ENCODE results near the gene SLC1A7.
A peak's percentile ranks its signal among the peaks of the same experiment; 100 is the strongest.

Gene SLC1A7

DNA sequence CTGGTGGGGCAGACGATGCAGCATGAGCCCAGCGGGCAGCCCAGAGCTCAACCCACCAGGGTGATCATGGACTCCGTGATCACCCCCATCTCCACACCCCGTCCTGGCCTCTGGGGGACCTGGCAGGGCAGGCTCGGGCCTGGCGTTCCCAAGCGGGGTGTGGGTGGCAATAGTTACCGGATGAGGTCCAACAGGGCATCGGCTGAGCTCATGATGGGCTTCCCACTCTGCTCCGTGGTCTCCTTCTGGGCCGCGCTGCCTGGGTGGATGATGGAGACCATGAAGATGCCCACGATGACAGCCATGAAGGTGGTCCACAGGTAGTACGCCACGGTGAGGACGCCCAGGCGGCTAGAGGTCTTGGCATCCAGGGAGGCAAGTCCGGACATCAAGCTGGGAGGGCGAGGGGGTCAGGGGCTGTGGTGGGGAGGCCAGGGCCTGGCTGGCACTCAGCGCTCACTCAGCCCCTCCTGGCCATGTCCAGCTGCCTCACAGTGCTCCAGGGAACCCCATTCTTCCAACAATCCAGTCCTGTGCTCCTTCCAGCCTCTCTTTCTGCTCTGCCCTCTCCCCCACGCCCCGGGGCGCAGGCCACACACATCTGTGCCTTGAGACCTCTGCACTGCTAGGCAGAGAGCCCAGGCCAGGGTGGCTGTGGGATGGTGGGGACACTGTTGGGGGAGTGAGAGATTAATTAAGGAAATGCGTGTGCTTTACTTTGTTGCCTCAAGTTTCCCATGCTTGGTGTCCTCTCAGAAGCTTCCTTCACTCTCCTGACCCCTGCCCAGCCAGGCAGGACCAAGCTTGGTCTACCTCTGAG, 27.6 kb downstream of the SLC1A7 start:
- DNase-seq, result no peak

DNA sequence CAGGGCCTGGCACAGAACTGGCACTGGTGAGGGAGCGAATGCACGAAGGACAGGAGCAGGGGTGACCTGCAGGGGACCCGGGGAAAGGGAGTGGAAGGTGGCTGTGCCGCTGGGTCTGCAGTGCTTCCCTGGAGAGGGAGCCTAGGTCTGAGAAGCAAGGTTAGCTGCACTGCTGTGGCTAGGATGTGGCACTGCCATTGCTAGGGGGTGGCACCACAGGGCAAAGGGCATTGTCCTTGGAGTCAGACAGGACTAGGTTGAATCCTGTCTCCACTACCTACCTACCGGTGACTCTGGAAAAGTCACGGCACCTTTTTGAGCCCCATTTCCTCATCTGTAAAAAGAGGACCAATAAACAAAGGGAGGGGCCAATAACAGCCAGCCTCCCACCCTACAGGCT, 28.3 kb downstream of the SLC1A7 start:
- DNase-seq, result no peak

DNA sequence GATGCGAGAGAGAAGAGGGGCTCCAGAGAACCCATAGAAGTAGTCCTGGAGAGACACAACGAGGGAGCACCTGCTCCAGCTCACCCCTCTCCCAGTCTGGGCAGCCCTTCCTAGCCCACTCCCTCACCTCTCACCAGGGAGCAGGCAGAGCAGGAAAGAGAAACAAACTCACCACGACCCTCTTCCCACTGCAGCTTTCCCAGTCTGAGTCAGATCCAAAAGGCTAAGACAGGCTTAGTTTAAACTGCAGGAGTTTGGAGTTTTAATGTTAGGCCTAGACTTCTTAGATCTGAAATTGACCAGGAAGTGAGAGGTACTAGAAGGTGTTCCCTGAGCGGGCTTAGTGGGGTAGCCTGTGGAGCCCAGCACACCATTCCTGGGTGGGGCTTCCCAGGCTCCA, 29.6 kb downstream of the SLC1A7 start:
- DNase-seq, result no peak

DNA sequence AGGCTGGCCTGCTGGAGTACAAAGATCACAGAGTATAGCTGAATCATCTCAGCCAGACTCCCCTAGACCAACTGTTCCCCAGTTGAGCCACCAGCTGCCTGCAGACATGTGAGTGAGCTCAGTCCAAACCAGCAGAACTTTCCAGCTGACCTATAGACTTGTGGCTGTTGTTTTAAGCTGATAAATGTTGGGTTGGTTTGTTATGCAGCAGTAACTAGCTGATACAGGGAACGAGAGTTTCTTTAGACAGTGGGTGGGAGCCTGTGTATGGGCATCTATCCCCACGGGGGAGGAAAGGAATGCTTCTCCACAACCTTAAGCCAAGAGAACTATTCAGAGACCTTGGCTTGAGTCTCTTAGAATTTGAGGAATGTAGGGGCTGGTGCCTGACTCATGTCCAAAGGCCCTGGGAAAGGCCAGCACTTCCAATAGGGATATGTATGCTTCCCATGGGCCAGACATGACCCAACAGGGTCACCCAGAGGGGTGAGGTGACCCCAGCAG, 30.1 kb downstream of the SLC1A7 start:
- no peak for DNase-seq

DNA sequence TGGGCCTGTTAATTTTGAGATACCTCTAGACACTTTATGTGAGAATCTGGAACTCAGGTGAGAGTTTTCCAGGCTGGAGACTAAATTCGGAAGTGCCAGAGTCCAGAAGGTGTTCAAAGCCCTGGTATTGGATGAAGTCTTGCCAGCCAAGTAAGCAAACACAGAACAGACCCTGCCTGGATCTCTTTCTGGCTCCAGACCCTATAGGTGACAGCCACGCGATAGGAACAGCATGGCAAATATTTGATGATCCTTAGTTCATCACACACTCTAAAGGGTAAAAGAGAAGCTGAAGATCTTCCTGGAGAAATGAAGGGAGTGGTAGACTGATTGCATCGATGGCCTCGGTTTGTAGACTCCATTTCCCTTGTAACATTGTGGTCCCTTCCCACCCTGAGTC, 30.7 kb downstream of the SLC1A7 start:
- DNase-seq, result no peak

DNA sequence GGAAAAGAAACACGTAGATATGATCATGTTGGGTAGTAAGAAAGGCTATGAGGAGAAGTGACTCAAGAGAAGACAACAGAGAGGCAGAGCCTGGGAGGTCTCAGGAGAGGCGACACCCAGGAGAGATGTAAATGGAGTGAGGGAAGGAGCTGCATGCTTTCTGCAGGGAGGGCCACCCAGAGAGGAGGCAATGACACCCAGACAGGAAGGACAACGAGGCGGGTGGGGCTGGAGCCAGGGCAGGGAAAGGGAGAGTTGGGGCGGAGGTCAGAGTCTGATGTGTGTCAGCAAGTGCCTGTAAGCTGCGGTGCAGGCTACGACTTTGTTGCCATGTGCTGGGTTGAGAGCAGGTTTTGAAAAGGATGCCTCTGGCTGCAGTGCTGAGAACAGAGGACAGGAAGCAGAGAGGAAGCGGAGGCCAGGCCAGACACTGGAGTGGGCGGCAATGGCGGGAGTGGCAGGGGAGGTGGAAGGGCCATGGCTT, 31.3 kb downstream of the SLC1A7 start:
- no peak for DNase-seq

DNA sequence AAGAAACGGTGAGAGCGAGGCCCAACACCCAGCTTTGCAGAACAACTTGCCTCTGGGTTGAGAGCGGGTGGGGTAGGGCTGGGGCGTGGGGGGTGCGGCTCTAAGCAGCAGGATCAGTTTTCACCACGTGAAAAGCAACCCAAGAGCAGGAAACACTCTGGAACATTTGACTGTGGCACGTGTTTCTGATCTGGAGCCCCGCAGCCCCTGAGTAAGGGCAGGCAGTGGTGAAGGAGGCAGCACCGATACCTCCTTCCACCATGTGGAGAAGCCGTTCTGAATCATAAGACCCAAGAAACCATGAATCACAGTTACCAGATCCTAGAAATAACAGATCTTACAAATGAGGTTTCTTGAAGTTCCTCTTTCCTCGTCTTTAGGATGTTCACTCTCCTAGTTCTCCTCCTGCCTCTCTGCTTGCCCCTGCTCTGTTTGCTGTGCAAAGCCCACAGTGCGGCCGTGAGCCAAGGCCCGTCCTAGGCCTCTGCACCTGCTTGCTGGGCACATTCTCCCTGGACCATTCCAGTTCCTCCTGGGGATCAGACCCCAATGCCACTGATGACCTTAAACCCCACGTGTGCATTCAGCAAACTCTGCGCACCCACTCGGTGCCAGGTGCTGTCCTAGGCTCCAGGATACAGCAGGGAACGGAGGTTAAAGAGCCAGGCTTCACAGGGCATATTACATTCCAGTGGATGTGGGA, 31.9 kb downstream of the SLC1A7 start:
- DNase-seq, result peak; percentile 64

DNA sequence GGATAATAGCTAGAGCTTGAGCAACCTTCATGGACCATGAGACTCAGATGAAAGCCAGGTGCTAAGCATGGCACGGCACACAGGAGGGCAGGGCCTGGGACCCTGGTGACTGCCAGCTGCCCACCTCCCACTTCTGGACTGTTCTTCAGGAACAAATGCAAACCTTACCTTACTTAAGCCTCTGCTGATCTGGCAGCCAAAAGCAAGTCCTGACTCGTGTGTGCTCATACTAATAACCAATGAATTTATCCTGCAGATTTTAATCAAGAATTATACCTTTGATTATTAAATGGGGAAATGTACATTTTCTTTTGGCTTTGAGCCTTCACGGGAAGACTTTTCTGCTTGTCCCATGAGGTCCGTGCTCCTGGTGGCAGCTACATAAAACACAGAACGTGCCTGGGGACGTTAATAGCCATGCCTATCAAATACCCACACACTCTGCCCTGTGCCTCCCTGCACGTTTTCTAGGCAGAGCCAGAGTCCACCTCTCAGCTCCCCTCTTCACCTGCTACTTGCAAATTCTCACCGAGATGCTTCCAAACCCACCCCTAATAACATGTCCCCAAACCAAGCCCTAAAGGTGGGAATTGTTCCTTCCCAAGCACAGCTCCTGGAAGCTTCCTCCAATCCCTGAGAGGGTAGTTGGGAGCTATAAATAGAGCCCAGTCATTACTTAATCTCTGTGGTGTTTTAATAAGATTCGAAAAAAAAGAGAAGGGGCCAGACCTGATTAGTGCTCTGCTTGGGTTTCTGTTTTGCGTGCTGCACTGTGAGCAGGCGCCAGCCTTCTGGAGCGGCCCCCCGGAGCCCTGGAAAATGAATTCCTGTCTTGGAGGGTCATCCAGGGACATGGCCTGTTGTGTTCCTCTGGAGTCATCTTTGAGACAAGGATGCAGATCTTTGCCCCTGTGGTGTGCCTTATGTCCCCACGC, 33.5 kb downstream of the SLC1A7 start:
- no peak for DNase-seq

DNA sequence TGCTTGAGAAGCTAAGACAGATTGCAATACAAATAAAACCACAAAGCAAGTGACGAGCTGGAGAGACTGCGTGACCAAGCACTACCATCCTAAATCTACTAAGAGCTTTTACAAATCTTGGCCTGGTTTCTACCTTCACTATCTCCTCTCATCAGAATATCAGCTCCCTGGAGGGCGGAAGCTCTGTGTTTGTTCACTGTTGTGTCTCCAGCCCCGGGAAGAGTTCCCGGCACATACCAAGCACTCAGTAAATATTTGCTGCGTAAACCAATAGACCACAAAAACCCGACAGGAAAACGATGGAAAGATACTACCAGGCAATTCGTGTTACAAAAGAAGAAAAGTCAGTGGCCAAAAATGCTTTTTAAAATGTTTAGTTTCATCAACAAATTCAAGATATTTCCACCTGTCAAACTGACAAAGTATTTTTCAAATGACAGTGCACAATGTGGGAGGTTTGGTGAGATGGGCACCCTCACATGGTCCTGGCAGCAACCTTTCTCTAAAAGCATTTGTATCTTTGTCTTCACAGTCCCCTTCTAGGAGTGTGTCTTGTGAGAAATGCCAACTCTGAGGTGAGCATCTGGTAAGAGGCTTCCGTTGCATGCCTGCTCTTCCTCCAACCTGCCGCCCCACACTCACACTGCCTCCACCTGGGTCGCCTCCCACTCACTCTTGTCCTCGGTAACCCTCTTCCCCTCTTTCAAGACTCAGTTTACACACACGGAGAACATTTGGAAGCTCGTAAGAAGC, 34.7 kb downstream of the SLC1A7 start:
- no peak for DNase-seq

DNA sequence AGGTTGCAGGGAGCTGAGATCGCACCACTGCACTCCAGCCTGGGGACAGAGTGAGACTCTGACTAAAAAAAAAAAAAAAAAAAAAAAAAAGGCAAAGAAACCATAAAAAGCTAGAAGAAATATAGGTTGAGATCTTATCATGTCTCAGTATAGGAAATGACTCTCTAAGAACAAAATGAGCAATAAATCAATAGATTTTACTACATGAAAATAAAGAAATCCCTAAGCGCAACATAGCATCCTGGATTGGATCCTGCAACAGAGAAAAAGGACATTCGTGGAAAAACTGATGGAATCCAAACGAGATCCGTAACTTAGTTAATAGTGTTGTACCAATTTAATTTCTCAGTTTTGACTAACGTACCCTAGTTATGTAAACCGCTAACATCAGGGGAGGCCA, 35.3 kb downstream of the SLC1A7 start:
- DNase-seq, result no peak

DNA sequence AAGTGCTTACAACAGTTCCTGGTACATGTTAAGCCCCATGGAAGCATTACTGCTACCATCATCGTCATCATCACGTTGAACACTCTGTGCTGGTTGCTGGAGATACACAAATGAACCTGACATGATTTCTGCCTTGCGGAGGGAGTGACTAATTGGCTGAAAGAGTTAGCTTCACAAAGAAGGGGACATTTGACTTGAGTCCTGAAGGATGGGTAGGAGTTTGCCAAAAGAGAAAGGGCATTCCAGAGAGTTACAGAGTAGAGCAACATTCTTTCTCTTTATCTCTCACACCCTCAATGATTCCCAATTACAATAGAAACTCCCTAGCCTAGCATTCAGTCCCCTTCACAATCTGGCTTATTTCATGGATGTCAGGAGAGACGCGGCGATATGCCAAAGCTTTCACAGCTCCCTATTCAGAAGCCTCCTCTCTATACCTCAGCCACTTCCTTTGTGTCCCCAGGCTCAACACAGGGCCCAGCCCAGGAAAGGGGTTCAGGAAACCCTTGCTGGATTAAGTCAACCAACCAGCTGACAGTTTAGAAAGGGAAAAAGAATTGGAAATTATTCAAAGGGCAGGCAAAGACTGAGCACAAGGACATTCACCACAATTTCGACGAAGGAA, 38.0 kb downstream of the SLC1A7 start:
- no peak for DNase-seq

DNA sequence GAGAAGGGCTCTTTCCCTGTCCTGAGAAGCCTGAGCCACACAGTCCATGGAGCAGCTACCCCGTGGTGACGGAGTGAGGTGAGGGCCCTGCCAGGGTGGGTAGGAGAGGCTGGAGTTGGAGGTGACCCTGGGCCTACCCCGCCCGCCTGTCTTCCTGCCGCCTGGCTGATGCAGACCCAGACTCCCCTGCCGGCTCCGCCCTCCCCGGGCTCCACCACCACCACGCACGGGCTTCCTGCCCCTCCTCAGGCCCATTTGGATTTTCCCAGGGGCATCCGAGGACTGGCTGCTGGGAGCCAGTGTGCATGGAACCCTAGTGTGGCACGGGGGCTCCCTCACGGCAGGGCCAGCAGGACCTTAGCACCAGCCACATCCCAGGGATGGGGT, 47.9 kb downstream of the SLC1A7 start:
- no peak for DNase-seq

DNA sequence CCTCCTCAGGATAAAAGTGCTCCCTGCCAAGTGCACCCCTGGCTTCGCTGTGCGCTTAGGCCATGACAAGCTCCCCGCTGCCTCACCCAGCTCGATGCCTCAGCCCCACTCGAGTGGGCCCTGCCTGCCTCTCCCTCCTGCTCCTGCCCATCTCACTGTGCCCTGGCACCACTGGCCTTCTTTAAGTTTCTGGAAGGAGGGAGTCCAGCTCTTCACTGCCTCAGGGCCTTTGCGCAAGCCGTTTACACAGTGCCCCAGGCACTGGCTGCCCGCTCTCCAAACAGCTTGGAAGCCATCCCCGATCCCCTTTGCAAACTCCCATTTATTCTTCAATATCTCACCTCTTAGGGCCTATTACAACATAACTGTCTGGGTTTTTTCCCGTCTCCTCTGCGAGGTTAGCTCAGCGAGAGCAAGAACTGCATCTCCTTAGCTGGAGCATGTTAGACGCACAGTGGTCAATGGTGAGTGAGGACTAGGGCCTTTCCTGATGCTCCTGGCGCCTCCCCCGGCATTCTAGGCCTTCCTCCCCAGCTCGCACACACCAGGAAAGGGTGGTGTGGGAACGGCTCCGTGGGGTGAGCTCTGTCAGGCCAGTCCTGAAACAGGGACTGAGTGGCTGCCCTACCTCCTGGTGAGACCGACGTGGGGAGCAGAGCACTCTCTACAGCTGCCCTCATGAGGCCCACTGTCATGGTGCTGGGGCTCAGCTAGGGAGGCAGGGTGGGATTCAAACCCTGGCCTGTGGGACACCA, 48.5 kb downstream of the SLC1A7 start:
- no peak for DNase-seq

DNA sequence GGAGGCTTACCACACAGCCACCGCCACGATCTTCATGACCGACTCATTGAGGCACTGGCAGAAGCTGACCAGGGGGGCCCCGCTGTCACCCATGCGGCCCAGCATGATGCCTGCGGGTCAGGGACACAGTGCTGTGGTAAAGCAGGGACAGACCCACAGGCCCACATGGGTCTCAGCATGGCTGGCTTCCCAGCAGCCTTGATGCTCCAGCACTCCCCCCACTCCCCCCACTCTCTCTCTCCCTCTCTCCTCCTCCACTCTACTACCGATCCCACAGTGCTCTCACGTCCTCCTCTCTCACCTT, 49.0 kb downstream of the SLC1A7 start:
- no peak for DNase-seq

DNA sequence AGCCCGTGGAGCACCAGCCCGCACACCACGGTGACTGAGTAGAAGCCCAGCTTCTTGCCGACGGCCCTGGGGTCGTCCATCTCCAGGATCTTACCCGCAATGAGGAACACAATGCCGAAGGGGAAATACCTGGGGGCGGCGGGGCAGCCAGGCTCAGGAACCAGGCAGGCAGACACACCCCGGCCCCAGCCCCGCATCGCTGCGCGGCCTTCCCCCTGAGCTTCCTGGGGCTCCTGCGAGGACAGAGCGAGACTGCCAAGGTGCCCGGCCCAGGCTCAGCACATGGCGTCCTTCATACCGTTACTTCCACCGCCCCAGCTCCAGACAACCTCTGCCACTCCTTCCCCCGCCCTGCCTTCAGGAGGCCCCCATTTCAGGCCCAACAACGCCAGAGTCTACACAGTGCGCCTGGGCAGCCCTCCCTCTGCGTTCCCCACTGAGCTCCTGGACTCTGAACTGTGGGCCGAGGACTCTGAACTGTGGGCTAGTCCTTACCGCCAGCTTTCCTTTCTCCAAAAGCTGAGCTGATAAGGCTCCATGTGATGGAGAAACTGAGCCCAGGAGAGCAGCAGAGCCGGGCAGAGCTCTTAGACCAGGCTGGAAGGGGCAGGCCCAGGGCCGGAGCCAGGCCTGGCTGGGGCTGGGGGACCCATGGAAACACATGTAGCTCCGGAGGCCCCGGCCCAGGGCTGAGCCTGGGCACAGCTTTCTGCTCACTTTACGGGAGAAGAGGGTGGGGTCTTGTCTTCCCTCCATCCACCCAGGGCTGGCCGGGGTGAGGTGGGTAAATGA, 49.6 kb downstream of the SLC1A7 start:
- no peak for DNase-seq

DNA sequence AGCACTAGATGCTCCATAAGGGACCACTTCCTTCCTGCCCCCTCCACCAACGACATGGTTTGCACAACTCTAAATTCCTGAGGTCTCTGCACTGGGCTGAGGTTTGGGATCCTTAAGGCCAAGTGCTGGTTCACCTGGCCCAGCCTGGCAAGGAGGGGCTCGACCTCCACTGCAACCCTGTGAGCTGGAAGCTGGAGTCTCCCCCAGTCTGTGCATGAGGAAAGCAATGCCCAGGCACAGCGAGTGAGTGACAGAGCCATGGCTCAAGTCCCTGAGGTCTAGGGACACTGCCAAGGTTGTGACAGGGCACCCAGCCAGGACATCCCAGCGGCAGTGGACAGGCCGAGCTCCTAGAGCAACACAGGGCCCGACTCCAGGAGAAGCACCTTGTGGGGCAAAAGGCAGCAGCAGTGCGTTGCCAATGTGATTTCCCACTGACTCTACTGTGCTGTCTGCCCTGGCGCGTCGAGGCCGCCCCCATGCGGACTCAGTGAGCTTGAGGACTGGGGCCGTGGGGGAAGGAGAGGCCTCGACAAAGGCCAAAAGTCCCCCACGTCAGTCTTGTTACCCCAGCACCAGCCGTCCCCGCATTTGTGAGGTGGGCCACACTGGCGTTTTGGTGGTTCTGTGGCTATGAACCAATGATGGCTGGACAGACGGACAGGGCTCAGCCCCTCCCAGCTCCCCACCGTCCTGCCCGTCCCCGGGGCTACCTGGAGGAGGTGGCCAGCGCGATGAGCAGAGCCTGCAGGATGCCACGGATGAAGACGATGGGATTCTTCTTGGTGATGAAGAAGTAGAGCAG, 50.4 kb downstream of the SLC1A7 start:
- no peak for DNase-seq

DNA sequence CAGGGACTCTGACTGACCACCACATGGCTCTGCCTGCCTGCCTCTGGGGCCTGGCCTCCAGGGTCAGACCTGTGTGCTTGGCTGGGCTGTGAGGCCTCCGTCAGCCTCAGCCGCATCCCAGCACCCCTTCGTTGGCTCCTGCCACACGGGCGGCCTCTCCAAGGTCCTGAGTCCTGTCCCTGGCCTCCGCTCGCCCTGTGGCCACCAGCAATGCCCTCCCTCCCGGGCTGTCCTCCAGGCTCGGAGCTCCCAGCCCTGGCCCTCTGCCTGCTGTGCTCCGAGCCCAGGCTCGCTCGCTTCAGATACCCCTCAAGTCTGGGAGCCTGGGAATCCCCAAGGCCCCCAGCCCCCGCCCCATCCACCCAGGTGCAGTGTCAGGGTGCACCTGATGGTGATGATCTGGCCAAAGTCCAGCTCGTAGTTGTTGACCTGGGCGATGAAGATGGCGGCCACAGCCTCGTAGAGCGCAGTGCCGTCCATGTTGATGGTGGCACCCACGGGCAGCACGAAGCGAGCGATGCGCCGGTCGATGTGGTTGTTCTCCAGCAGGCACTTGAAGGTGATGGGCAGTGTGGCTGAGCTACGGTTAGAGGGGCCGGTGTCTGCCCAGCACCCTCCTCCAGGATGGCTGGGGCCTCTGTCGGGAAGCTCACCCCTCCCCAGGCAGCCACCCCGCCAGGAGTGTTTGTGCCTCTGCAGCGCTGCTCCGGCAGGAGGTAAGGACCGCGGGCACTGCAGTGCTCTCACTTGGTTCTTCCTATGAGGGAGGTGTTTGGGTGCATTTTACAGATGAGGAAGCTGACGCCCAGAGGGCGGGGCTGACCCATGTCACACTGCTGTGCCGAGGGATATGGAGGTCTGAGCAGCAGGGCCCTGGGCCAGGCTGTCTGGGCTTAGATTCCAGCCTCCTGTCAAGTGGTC, 52.0 kb downstream of the SLC1A7 start:
- DNase-seq, result no peak

DNA sequence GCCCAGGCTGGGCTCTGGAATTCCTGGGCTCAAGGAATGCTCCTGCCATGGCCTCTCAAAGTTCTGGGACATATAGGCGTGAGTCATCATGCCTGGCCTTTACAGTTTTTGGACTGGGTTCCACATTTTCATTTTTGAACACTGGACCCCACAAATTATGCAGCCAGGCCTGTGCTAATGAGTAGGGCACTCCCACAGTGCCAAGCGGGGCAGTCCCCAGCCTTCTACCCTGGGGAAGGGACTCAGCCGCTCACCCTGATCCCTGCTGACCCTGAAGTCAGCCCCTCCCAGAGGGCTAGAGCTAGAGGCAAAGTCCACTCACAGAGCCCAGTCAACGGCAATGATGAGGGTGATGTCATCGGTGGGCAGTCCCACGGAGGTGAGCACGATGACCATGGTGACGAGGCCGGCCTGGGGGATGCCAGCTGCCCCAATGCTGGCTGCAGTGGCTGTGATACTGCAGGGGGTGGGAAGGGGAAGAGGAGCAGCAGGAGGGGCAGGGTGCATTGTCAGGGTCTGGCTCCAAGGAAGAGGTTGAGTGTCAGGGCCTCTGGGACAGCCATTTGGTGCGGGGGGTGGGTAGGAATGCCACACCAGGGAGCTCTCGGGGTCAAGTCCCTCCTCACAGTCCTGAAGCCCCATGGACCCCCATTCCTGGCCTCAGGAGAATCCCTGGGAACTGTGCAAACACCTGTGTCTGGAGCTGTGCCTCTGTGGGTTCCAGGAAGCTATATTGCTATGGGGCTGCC, 52.8 kb downstream of the SLC1A7 start:
- no peak for DNase-seq
